BE2C (cell line): ENCODE results near the gene KLF9.
"Not testable (repeated sequence)": the region's sequence is repeated elsewhere in the genome, so short reads cannot be mapped to it uniquely, and the experiment has no call there.

ENCODE experiments used
- DNase-seq: peaks from one replicate; pipeline ENCODE4 v3.0.0-alpha.2; 2020
- H3K27me3 ChIP-seq: fragments of 250-450 bp; sonication (Bioruptor Pico); 2 replicates; pipeline ENCODE4 v1.5.1; 2020; ENCODE audit warnings: mild to moderate bottlenecking
- H3K36me3 ChIP-seq: fragments of 250-450 bp; sonication (Bioruptor Pico); 2 replicates; pipeline ENCODE4 v1.5.1; 2020; ENCODE audit warnings: mild to moderate bottlenecking
- H3K4me1 ChIP-seq: fragments of 250-450 bp; sonication (Bioruptor Pico); 2 replicates; pipeline ENCODE4 v1.5.1; 2020
- H3K4me3 ChIP-seq: 2 replicates; pipeline ENCODE4 v1.5.1; 2011; ENCODE audit warnings: low read depth, low read length
- H3K9me3 ChIP-seq: fragments of 250-450 bp; sonication (Bioruptor Pico); 2 replicates; pipeline ENCODE4 v1.5.1; 2020
- TF ChIP-seq, protein P1 (sequence below): IDR thresholded peaks from 2 replicates; pipeline ENCODE4 v1.5.1; 2012; ENCODE audit warnings: mild to moderate bottlenecking, low read depth, low read length

KLF9 gene

DNA sequence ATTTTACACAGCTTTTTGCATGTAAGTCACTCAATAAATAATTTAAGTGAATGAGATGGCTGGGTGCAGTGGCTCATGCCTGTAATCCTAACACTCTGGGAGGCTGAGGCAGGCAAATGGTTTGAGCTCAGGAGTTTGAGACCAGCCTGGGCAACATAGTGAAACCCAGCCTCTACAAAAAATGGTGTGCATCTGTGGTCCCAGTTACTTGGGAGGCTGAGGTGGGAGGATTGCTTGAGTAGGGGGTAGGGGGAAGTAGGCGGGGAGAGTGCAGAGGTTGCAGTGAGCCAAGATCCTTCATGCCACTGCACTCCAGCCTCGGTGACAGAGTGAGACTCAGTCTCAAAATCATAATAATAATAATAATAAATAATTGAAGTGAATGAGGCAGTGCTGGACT is 10.2 kb downstream of the KLF9 start:
- H3K36me3 ChIP-seq = no peaks in the 10 kb centered on the region

DNA sequence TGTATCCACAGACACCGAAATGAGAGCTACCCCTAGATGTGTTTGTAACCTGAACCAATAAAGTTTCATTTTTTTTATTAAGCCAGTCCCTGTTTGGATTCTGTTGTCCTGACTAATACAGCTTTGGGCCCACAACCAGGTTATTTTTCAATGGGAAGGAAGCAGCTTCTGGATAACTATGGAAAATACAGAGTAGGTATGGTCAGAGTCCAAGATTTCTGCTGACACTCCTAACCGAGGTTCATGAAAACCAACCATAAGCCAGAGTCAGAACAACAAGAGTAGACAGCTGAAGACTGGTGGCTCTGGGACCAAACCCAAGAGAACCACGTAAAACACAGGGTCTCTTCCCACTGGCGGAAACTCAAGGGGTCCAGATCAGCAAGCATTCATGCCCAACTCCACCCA is 10.8 kb downstream of the KLF9 start:
- TF ChIP-seq, protein P1, sequence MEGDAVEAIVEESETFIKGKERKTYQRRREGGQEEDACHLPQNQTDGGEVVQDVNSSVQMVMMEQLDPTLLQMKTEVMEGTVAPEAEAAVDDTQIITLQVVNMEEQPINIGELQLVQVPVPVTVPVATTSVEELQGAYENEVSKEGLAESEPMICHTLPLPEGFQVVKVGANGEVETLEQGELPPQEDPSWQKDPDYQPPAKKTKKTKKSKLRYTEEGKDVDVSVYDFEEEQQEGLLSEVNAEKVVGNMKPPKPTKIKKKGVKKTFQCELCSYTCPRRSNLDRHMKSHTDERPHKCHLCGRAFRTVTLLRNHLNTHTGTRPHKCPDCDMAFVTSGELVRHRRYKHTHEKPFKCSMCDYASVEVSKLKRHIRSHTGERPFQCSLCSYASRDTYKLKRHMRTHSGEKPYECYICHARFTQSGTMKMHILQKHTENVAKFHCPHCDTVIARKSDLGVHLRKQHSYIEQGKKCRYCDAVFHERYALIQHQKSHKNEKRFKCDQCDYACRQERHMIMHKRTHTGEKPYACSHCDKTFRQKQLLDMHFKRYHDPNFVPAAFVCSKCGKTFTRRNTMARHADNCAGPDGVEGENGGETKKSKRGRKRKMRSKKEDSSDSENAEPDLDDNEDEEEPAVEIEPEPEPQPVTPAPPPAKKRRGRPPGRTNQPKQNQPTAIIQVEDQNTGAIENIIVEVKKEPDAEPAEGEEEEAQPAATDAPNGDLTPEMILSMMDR = no peak
- no peak for DNase-seq
- Histone ChIP-seq H3K27me3 (no peaks in the 10 kb centered on the region), H3K4me1 (peaks cover 10% of the 10 kb centered on the region), H3K36me3 (no peaks in the 10 kb centered on the region), H3K4me3 (no peak overlapping the region), H3K9me3 (no peaks in the 10 kb centered on the region)

More for the DNA sequence above, 10.2 kb downstream of the KLF9 start:
- no peaks in the 10 kb centered on the region for H3K9me3 ChIP-seq
- DNase-seq = no peak
- peaks cover 9% of the 10 kb centered on the region for H3K4me1 ChIP-seq
- TF ChIP-seq, protein P1 = no peak
- H3K27me3 ChIP-seq = no peaks in the 10 kb centered on the region
- no peak overlapping the region for H3K4me3 ChIP-seq

GRCh38 chr9:70403166-70403565 is 11.3 kb downstream of the KLF9 start:
- TF ChIP-seq, protein P1 = no peak
- Histone ChIP-seq H3K27me3 (no peaks in the 10 kb centered on the region), H3K36me3 (no peaks in the 10 kb centered on the region), H3K9me3 (no peaks in the 10 kb centered on the region), H3K4me3 (no peak overlapping the region), H3K4me1 (peaks cover 10% of the 10 kb centered on the region)
- DNase-seq = no peak

DNA sequence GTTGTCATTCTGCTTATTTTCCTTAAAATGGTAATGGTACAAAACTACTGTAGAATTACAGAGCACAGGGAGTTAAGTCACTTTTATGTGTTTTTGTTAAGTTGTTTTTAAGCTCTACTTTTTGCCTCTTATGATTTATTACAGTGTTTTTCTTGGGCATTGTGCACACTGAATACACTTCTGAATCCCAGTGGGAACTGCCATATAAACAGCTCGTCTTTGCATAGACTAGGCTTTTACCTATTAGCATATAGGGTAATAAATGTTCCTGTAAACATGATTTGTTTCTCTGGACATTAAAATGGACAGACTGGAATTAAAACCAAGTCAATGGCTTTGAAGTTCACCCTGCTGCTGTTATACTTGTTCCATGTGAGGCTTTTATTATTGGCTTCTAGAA is 12.2 kb downstream of the KLF9 start:
- Histone ChIP-seq H3K4me1 (peaks cover 10% of the 10 kb centered on the region), H3K36me3 (no peaks in the 10 kb centered on the region), H3K4me3 (no peak overlapping the region), H3K27me3 (no peaks in the 10 kb centered on the region), H3K9me3 (no peaks in the 10 kb centered on the region)
- TF ChIP-seq, protein P1 = no peak
- DNase-seq = no peak

DNA sequence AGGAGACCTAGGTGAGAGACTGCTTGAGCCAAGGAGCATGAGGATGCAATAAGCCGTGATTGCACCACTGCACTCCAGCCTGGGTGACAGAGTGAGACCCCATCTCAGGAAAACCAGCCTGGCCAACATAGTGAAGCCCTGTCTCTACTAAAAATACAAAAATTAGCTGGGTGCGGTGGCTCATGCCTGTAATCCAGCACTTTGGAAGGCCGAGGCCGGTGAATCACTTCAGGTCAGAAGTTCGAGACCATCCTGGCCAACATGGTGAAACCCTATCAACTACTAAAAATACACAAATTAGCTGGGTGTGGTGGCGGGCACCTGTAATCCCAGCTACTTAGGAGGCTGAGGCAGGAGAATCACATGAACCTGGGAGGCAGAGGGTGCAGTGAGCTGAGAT is 13.2 kb downstream of the KLF9 start:
- H3K4me1 ChIP-seq = peaks cover 10% of the 10 kb centered on the region
- not testable (repeated sequence) for H3K9me3 ChIP-seq, H3K36me3 ChIP-seq, H3K27me3 ChIP-seq, DNase-seq, H3K4me3 ChIP-seq

- Histone ChIP-seq H3K4me1 (peaks cover 10% of the 10 kb centered on the region), H3K4me3 (no peak overlapping the region), H3K9me3 (no peaks in the 10 kb centered on the region), H3K27me3 (no peaks in the 10 kb centered on the region), H3K36me3 (no peaks in the 10 kb centered on the region)
- no peak for DNase-seq
- TF ChIP-seq, protein P1 = no peak
Measured at GRCh38 chr9:70400107-70400892, 14.2 kb downstream of the KLF9 start.

DNA sequence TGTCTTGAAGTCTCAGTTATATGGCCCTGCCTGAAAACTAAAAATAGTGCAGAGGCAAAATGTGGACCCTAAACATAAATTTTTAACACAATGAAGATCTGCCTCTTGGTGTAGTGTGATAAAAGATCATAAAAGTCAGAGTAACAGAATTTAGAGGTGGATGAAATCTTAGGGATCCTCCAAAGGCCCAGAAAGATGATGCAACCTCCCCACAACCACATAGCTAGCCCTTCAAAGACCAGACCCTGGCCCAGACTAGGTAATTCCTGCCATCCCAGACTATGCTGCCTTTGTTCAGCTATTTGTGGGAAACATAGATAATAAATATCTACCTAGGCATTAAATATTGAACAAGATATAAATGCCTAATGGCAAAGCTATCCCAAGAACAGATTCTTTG is 15.3 kb downstream of the KLF9 start:
- TF ChIP-seq, protein P1 = no peak
- no peak for DNase-seq

More for the DNA sequence above, 15.3 kb downstream of the KLF9 start:
- Histone ChIP-seq H3K9me3 (no peaks in the 10 kb centered on the region), H3K36me3 (no peaks in the 10 kb centered on the region), H3K4me3 (no peak overlapping the region), H3K27me3 (no peaks in the 10 kb centered on the region), H3K4me1 (peaks cover 10% of the 10 kb centered on the region)
